ENCODE data around the gene BTG3. TPM values are rescaled to one million over a fixed set of nuclear protein-coding genes. Genes with fewer than 3 reads are reported as not detected.

BTG3 gene
- total RNA-seq, 2 donors from 2014 or later: 27.9 to 29.4 TPM

- Histone ChIP-seq H3K4me3 (no peak overlapping the region), H3K27ac (no peak overlapping the region), H3K9me3 (no peaks in the 10 kb centered on the region), H3K4me1 (no peaks in the 10 kb centered on the region), H3K27me3 (no peaks in the 10 kb centered on the region), H3K36me3 (no peaks in the 10 kb centered on the region)
- peak in 1 of 2 donors; percentile 35 for TF ChIP-seq CTCF (IDR thresholded peaks at IDR 0.05)
- no peak for DNase-seq (ENCODE audit: low spot score)
Measured at GRCh38 chr21:17554679-17555465, 57.8 kb downstream of the BTG3 start.

GRCh38 chr21:17554120-17554519 is 58.6 kb downstream of the BTG3 start:
- no peak for TF ChIP-seq CTCF (IDR thresholded peaks at IDR 0.05)
- no peaks in the 10 kb centered on the region for H3K27me3 ChIP-seq
- DNase-seq (ENCODE audit: low spot score): no peak
- H3K4me1 ChIP-seq: no peaks in the 10 kb centered on the region
- no peaks in the 10 kb centered on the region for H3K36me3 ChIP-seq
- H3K4me3 ChIP-seq: no peak overlapping the region
- H3K9me3 ChIP-seq: no peaks in the 10 kb centered on the region
- H3K27ac ChIP-seq: no peak overlapping the region

- no peak for TF ChIP-seq CTCF (IDR thresholded peaks at IDR 0.05)
Measured at GRCh38 chr21:17552410-17552809, 60.3 kb downstream of the BTG3 start.

GRCh38 chr21:17550671-17551308 is 61.9 kb downstream of the BTG3 start:
- no peak for TF ChIP-seq CTCF (IDR thresholded peaks at IDR 0.05)
- DNase-seq (ENCODE audit: low spot score): no peak

More at GRCh38 chr21:17552410-17552809, 60.3 kb downstream of the BTG3 start:
- Histone ChIP-seq H3K27me3 (no peaks in the 10 kb centered on the region), H3K4me1 (no peaks in the 10 kb centered on the region), H3K9me3 (no peaks in the 10 kb centered on the region), H3K4me3 (no peak overlapping the region), H3K36me3 (no peaks in the 10 kb centered on the region), H3K27ac (no peak overlapping the region)
- no peak for DNase-seq (ENCODE audit: low spot score)

GRCh38 chr21:17548262-17548661 is 64.4 kb downstream of the BTG3 start:
- no peak for TF ChIP-seq CTCF (IDR thresholded peaks at IDR 0.05)
- no peaks in the 10 kb centered on the region for H3K36me3 ChIP-seq
- no peak for DNase-seq (ENCODE audit: low spot score)
- no peak overlapping the region for H3K4me3 ChIP-seq
- H3K27me3 ChIP-seq: no peaks in the 10 kb centered on the region
- no peak overlapping the region for H3K27ac ChIP-seq
- no peaks in the 10 kb centered on the region for H3K4me1 ChIP-seq
- H3K9me3 ChIP-seq: no peaks in the 10 kb centered on the region

More at GRCh38 chr21:17550671-17551308, 61.9 kb downstream of the BTG3 start:
- Histone ChIP-seq H3K27ac (no peak overlapping the region), H3K4me1 (no peaks in the 10 kb centered on the region), H3K4me3 (no peak overlapping the region), H3K36me3 (no peaks in the 10 kb centered on the region), H3K27me3 (no peaks in the 10 kb centered on the region), H3K9me3 (no peaks in the 10 kb centered on the region)
